Stimulated activated CD4-positive, alpha-beta T cell treated with anti-CD3 and anti-CD28 coated beads, Interleukin-4, amount 100 ng/mL, for 1 hour (primary cell): Measurements from ENCODE around the gene SPDYC.

Source experiments
- DNase-seq: peaks from one replicate; pipeline ENCODE4 v3.0.0-alpha.2; 2020

SPDYC gene

GRCh38 chr11:65208785-65209710, 39.0 kb downstream of the SPDYC start:
- DNase-seq: no peak

- no peak for DNase-seq
Observed at GRCh38 chr11:65209711-65210360, 39.8 kb downstream of the SPDYC start.

GRCh38 chr11:65210361-65210731, 40.3 kb downstream of the SPDYC start:
- no peak for DNase-seq

- DNase-seq: no peak
Observed at GRCh38 chr11:65210748-65211147, 40.7 kb downstream of the SPDYC start.

- no peak for DNase-seq
Observed at GRCh38 chr11:65211293-65212105, 41.5 kb downstream of the SPDYC start.

GRCh38 chr11:65212226-65212801, 42.3 kb downstream of the SPDYC start:
- no peak for DNase-seq

GRCh38 chr11:65213322-65214211, 43.5 kb downstream of the SPDYC start:
- DNase-seq: no peak

GRCh38 chr11:65214212-65214845, 44.3 kb downstream of the SPDYC start:
- DNase-seq: no peak

- DNase-seq: peak; percentile 34
Observed at GRCh38 chr11:65215441-65216076, 45.5 kb downstream of the SPDYC start.

GRCh38 chr11:65216830-65217229, 46.8 kb downstream of the SPDYC start:
- DNase-seq: no peak

- no peak for DNase-seq
Observed at GRCh38 chr11:65217441-65218423, 47.7 kb downstream of the SPDYC start.

GRCh38 chr11:65218446-65218845, 48.4 kb downstream of the SPDYC start:
- DNase-seq: no peak

- DNase-seq: no peak
Observed at GRCh38 chr11:65219930-65220213, 49.8 kb downstream of the SPDYC start.

GRCh38 chr11:65221026-65221425, 51.0 kb downstream of the SPDYC start:
- DNase-seq: no peak
